ENCODE results near the gene LIN52. TPM values are rescaled to one million over a fixed set of nuclear protein-coding genes. Genes with fewer than 3 reads are reported as not detected.

The LIN52 gene
- total RNA-seq, 4 donors from 2014 or later = 8.3 to 13.4 (median 9.9) TPM

GRCh38 chr14:74238974-74239847 lies 154.5 kb downstream of the LIN52 start, which contains the start of gene VSX2:
VSX2 (plus strand) TSS chr14:74239449; CDS start chr14:74239562, 113 bp downstream.
- no peak for TF ChIP-seq CTCF (IDR thresholded peaks at IDR 0.05; ENCODE audit: low read depth)

GRCh38 chr14:74239848-74240793 lies 155.4 kb downstream of the LIN52 start:
- TF ChIP-seq CTCF (IDR thresholded peaks at IDR 0.05; ENCODE audit: low read depth) = no peak

- no peak for TF ChIP-seq CTCF (IDR thresholded peaks at IDR 0.05; ENCODE audit: low read depth)
Measured at GRCh38 chr14:74240794-74241651, 156.3 kb downstream of the LIN52 start.

GRCh38 chr14:74241652-74242017 lies 156.9 kb downstream of the LIN52 start:
- no peak for TF ChIP-seq CTCF (IDR thresholded peaks at IDR 0.05; ENCODE audit: low read depth)

- no peak for TF ChIP-seq CTCF (IDR thresholded peaks at IDR 0.05; ENCODE audit: low read depth)
Measured at GRCh38 chr14:74242021-74242779, 157.4 kb downstream of the LIN52 start.

- TF ChIP-seq CTCF (IDR thresholded peaks at IDR 0.05; ENCODE audit: low read depth) = no peak
Measured at GRCh38 chr14:74242780-74243042, 158.0 kb downstream of the LIN52 start.
